Measurements from ENCODE around the gene ZCRB1. TPM values are rescaled to one million over a fixed set of nuclear protein-coding genes. Genes with fewer than 3 reads are reported as not detected.
"Not testable (repeated sequence)": the region's sequence is repeated elsewhere in the genome, so short reads cannot be mapped to it uniquely, and the experiment has no call there.

The ZCRB1 gene
- total RNA-seq, 1 donor from 2014 or later = 38.0 TPM

- TF ChIP-seq CTCF (IDR thresholded peaks at IDR 0.05; ENCODE audit: insufficient read depth, low read length, poor library complexity, severe bottlenecking) = no peak
- no peak for DNase-seq (ENCODE audit: low read depth)
- Histone ChIP-seq H3K4me3 (ENCODE audit: low read depth, low read length) (no peak overlapping the region), H3K36me3 (ENCODE audit: control insufficient read depth, insufficient read depth, low read length) (peaks cover 2% of the 10 kb centered on the region), H3K27me3 (ENCODE audit: control insufficient read depth, insufficient read depth, low read length) (no peaks in the 10 kb centered on the region)
Observed at GRCh38 chr12:42364692-42365091, 38.8 kb upstream of the ZCRB1 start.

- no peak for DNase-seq (ENCODE audit: low read depth)
- no peaks in the 10 kb centered on the region for H3K27me3 ChIP-seq (ENCODE audit: control insufficient read depth, insufficient read depth, low read length)
- no peak overlapping the region for H3K4me3 ChIP-seq (ENCODE audit: low read depth, low read length)
- TF ChIP-seq CTCF (IDR thresholded peaks at IDR 0.05; ENCODE audit: insufficient read depth, low read length, poor library complexity, severe bottlenecking) = no peak
- peaks cover 2% of the 10 kb centered on the region for H3K36me3 ChIP-seq (ENCODE audit: control insufficient read depth, insufficient read depth, low read length)
Observed at GRCh38 chr12:42362647-42363260, 36.9 kb upstream of the ZCRB1 start.

- Histone ChIP-seq H3K36me3 (ENCODE audit: control insufficient read depth, insufficient read depth, low read length) (peaks cover 2% of the 10 kb centered on the region), H3K4me3 (ENCODE audit: low read depth, low read length) (no peak overlapping the region), H3K27me3 (ENCODE audit: control insufficient read depth, insufficient read depth, low read length) (no peaks in the 10 kb centered on the region)
- no peak for TF ChIP-seq CTCF (IDR thresholded peaks at IDR 0.05; ENCODE audit: insufficient read depth, low read length, poor library complexity, severe bottlenecking)
- no peak for DNase-seq (ENCODE audit: low read depth)
Observed at GRCh38 chr12:42361909-42362646, 36.2 kb upstream of the ZCRB1 start.

GRCh38 chr12:42360747-42361403 is 35.0 kb upstream of the ZCRB1 start:
- Histone ChIP-seq H3K4me3 (ENCODE audit: low read depth, low read length) (no peak overlapping the region), H3K36me3 (ENCODE audit: control insufficient read depth, insufficient read depth, low read length) (peaks cover 2% of the 10 kb centered on the region), H3K27me3 (ENCODE audit: control insufficient read depth, insufficient read depth, low read length) (no peaks in the 10 kb centered on the region)
- no peak for DNase-seq (ENCODE audit: low read depth)
- TF ChIP-seq CTCF (IDR thresholded peaks at IDR 0.05; ENCODE audit: insufficient read depth, low read length, poor library complexity, severe bottlenecking) = no peak

GRCh38 chr12:42356344-42356743 is 30.4 kb upstream of the ZCRB1 start:
- Histone ChIP-seq H3K27me3 (ENCODE audit: control insufficient read depth, insufficient read depth, low read length) (no peaks in the 10 kb centered on the region), H3K4me3 (ENCODE audit: low read depth, low read length) (no peak overlapping the region), H3K36me3 (ENCODE audit: control insufficient read depth, insufficient read depth, low read length) (no peaks in the 10 kb centered on the region)
- TF ChIP-seq CTCF (IDR thresholded peaks at IDR 0.05; ENCODE audit: insufficient read depth, low read length, poor library complexity, severe bottlenecking) = no peak
- DNase-seq (ENCODE audit: low read depth) = no peak

GRCh38 chr12:42350021-42350407 is 24.1 kb upstream of the ZCRB1 start:
- DNase-seq (ENCODE audit: low read depth); H3K4me3 ChIP-seq (ENCODE audit: low read depth, low read length); H3K36me3 ChIP-seq (ENCODE audit: control insufficient read depth, insufficient read depth, low read length); H3K27me3 ChIP-seq (ENCODE audit: control insufficient read depth, insufficient read depth, low read length): not testable (repeated sequence)

- H3K4me3 ChIP-seq (ENCODE audit: low read depth, low read length); H3K36me3 ChIP-seq (ENCODE audit: control insufficient read depth, insufficient read depth, low read length); H3K27me3 ChIP-seq (ENCODE audit: control insufficient read depth, insufficient read depth, low read length); DNase-seq (ENCODE audit: low read depth): not testable (repeated sequence)
Observed at GRCh38 chr12:42349119-42350020, 23.5 kb upstream of the ZCRB1 start.

Measured in kidney epithelial cell (primary cell).